Measurements from ENCODE around the gene BCAS1. TPM values are rescaled to one million over a fixed set of nuclear protein-coding genes. Genes with fewer than 3 reads are reported as not detected.

The BCAS1 gene
- total and polyA plus RNA-seq, 10 of the 15 experiments (the other 5 are each of a cell fraction or from before 2014, with no cell fraction given) = 0.21 to 1.4 (median 0.55) TPM

DNA sequence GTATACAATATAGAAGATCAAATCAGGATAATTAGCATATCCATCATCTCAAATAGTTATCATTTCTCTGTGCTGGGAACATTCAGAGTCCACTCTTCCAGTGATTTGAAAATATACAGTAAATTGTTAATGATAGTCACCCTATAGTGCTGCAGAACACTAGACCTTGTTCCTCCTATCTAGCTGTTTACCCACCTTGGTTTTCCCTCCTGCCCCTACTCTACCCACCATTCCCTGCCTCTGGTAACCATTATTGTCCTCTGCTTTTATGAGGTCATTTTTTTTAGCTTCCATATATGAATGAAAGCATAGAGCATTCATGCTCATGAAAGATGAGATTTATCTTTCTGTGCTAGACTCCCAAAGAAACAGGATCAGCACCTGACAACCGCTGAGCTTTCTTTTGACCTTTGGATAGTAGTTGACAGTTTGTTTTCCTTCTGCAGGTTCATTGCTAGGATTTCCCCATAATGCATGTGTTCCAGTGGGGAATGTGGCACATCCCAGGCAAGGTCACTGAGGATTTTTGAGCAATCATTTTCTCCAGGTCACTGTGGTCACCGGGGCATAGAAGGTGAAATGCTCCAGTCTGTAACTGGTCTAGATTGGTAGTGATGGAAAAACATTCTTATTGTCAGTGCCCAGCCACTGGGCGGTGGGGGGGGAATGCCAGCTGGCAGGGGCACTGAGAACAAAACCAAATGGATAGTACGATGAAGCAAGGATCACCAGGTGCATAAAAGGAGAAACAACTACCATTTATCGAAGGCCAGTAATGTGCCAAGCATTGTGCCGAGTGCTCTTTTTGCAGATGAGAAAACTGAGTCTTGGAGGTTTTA lies 33.6 kb upstream of the BCAS1 start:
- in situ Hi-C loops (cut with MboI) (loop anchor here (5.0 kb wide), 2 partner anchors 93 to 543 kb away; no protein-coding TSS in a partner anchor), intact Hi-C loops (cut with micrococcal nuclease; ENCODE audit: unreplicated experiment) (no loop called here)
- Histone ChIP-seq H3K9me3 (replicated peaks; ENCODE audit: control insufficient read depth, insufficient read depth, low read length) (no peaks in the 10 kb centered on the region), H3K79me2 (ENCODE audit: control insufficient read depth, insufficient read depth, low read length) (no peaks in the 10 kb centered on the region), H2AFZ (ENCODE audit: control insufficient read depth, low read depth, low read length) (no peak overlapping the region), H3K4me1 (ENCODE audit: control insufficient read depth, insufficient read depth, low read length) (no peaks in the 10 kb centered on the region), H3K4me3 (no peak overlapping the region), H3K9ac (ENCODE audit: control insufficient read depth, insufficient read depth, low read length) (no peak overlapping the region), H3K4me2 (ENCODE audit: control insufficient read depth, insufficient read depth) (no peak overlapping the region), H4K20me1 (ENCODE audit: control insufficient read depth, insufficient read depth) (no peaks in the 10 kb centered on the region), H3K27me3 (replicated peaks in 1 of 2; ENCODE audit: control insufficient read depth in 2 of 2, insufficient read depth in 2 of 2, low read length in 1 of 2) (no peaks in the 10 kb centered on the region), H3K36me3 (ENCODE audit: control insufficient read depth in 2 of 2, insufficient read depth in 2 of 2, low read length in 1 of 2) (no peaks in the 10 kb centered on the region), H3K27ac (ENCODE audit: control insufficient read depth, insufficient read depth) (no peak overlapping the region)
- DNase-seq (ENCODE audit: low read depth, low spot score) = no peak
- 54% methylated on average over 6 of the region's 6 CpGs for whole genome bisulfite sequencing (ENCODE audit: insufficient coverage, insufficient replicate concordance, low lambda C conversion rate, missing lambda C conversion rate)
- no peak for ATAC-seq
- SMC1A ChIA-PET (ENCODE audit: uncharacterized antibody, unreplicated experiment) = interaction anchor here (0.5 to 4.9 kb wide), 12 partner anchors 9 to 544 kb away, joined by 3 to 32 read pairs (median 6); no protein-coding TSS in a partner anchor
- FAIRE-seq = peak; percentile 49
- TF ChIP-seq NFXL1 (IDR thresholded peaks at IDR 0.05; ENCODE audit: borderline replicate concordance) (peak; percentile 56; the same call in 1 of the 2 replicates), LARP7 (IDR thresholded peaks at IDR 0.05) (no peak)
- TF ChIP-seq, protein P1, sequence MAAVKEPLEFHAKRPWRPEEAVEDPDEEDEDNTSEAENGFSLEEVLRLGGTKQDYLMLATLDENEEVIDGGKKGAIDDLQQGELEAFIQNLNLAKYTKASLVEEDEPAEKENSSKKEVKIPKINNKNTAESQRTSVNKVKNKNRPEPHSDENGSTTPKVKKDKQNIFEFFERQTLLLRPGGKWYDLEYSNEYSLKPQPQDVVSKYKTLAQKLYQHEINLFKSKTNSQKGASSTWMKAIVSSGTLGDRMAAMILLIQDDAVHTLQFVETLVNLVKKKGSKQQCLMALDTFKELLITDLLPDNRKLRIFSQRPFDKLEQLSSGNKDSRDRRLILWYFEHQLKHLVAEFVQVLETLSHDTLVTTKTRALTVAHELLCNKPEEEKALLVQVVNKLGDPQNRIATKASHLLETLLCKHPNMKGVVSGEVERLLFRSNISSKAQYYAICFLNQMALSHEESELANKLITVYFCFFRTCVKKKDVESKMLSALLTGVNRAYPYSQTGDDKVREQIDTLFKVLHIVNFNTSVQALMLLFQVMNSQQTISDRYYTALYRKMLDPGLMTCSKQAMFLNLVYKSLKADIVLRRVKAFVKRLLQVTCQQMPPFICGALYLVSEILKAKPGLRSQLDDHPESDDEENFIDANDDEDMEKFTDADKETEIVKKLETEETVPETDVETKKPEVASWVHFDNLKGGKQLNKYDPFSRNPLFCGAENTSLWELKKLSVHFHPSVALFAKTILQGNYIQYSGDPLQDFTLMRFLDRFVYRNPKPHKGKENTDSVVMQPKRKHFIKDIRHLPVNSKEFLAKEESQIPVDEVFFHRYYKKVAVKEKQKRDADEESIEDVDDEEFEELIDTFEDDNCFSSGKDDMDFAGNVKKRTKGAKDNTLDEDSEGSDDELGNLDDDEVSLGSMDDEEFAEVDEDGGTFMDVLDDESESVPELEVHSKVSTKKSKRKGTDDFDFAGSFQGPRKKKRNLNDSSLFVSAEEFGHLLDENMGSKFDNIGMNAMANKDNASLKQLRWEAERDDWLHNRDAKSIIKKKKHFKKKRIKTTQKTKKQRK (IDR thresholded peaks at IDR 0.05; ENCODE audit: low read depth, low read length) = no peak
- RAD21 ChIA-PET (ENCODE audit: unreplicated experiment) = interaction anchor here (0.8 to 1.5 kb wide), 3 partner anchors 10 to 93 kb away, joined by 3 to 7 read pairs (median 4); no protein-coding TSS in a partner anchor
- POLR2A ChIA-PET = interaction anchor here (0.6 kb wide), 1 partner anchor 216 kb away, joined by 3 read pairs; no protein-coding TSS in a partner anchor
- no TSS peak for BruUV-seq (replicated peaks)
- CTCF ChIA-PET = interaction anchor here (0.8 to 7.5 kb wide), 34 partner anchors 8 to 1794 kb away, joined by 3 to 124 read pairs (median 4); partner anchors contain the start of gene PFDN4
